ENCODE data around the gene HOXB13.

Gene HOXB13

DNA sequence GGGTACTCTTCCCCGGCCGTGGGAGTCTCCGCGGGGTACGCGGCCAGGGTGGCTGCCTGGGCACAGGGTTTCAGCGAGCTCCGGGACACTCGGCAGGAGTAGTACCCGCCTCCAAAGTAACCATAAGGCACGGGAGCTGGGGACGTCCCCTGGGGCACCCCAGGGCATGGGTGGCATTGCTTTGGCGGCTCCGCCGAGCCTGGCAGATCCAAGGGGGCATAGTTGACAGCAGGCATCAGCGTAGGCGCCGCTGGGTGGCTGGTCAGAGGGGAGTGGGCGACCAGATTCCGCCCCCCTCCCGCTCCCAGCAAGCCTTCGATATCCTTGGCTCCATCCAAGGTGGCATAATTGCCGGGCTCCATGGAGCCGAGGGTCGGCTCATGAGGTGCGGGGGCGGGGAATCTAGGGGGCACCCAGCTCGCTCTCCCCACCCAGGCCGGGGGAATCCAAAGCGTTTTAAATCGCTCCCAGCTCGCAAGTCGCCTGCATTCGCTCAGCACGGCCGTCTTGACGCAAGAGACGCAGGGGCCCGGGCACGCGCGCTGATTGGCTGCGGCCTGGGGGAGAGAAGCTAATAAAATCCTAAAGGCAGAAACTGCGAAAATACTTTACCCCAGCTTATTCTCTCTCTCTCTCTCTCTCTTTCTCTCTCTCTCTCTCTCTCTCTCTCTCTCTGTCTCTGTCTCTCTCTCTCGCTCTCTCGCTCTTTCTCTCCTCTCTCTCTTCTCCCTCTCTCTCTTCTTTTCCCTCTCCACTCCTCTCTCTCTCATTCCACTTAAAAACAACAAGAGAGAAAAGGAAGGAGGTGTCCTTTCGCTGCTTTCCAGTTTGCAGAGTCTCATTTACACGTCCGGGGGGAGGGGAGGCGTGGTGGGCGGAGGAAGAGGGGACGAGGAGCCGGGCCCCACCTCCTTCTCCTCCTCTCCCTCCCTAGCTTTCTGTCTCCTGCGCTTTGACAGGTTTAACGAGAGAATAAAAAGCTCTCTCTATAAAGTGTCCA is at the start of gene HOXB13:
Gene HOXB13, minus strand, starts transcription at position 519 of the 1,000 bp plus-strand sequence. Its CDS starts 157 bp downstream, at position 362.
- peaks cover 94% of the 10 kb centered on the region for H3K27me3 Mint-ChIP-seq
- H3K4me3 Mint-ChIP-seq = peak within 1 kb of the TSS; percentile 57
- DNase-seq (peak; percentile 53), ATAC-seq (no peak)
- peaks cover 24% of the 10 kb centered on the region for H3K4me1 Mint-ChIP-seq
- no peaks in the 10 kb centered on the region for H3K9me3 Mint-ChIP-seq
- no peaks in the 10 kb centered on the region for H3K36me3 Mint-ChIP-seq (ENCODE audit: low read depth)
- H3K27ac Mint-ChIP-seq = no peak within 1 kb of the TSS

GRCh38 chr17:48776602-48777001 is 48.1 kb upstream of the HOXB13 start:
- no peak for ATAC-seq
- H3K4me1 Mint-ChIP-seq = no peaks in the 10 kb centered on the region
- H3K27me3 Mint-ChIP-seq = peaks cover 26% of the 10 kb centered on the region
- H3K4me3 Mint-ChIP-seq = no peak overlapping the region
- no peak overlapping the region for H3K27ac Mint-ChIP-seq
- H3K36me3 Mint-ChIP-seq (ENCODE audit: low read depth) = no peaks in the 10 kb centered on the region
- no peaks in the 10 kb centered on the region for H3K9me3 Mint-ChIP-seq
- no peak for DNase-seq

GRCh38 chr17:48773245-48773644 is 44.7 kb upstream of the HOXB13 start:
- H3K9me3 Mint-ChIP-seq = no peaks in the 10 kb centered on the region
- no peaks in the 10 kb centered on the region for H3K36me3 Mint-ChIP-seq (ENCODE audit: low read depth)
- no peaks in the 10 kb centered on the region for H3K4me1 Mint-ChIP-seq
- DNase-seq (no peak), ATAC-seq (no peak)
- H3K4me3 Mint-ChIP-seq = no peak overlapping the region
- peaks cover 38% of the 10 kb centered on the region for H3K27me3 Mint-ChIP-seq
- no peak overlapping the region for H3K27ac Mint-ChIP-seq

- H3K27me3 Mint-ChIP-seq = peaks cover 42% of the 10 kb centered on the region
- H3K9me3 Mint-ChIP-seq = no peaks in the 10 kb centered on the region
- H3K4me3 Mint-ChIP-seq = no peak overlapping the region
- no peaks in the 10 kb centered on the region for H3K36me3 Mint-ChIP-seq (ENCODE audit: low read depth)
- no peak for ATAC-seq
- no peaks in the 10 kb centered on the region for H3K4me1 Mint-ChIP-seq
- H3K27ac Mint-ChIP-seq = no peak overlapping the region
- no peak for DNase-seq
Observed at GRCh38 chr17:48770954-48771353, 42.4 kb upstream of the HOXB13 start.

GRCh38 chr17:48769009-48769675 is 40.6 kb upstream of the HOXB13 start:
- no peaks in the 10 kb centered on the region for H3K36me3 Mint-ChIP-seq (ENCODE audit: low read depth)
- H3K27ac Mint-ChIP-seq = no peak overlapping the region
- peaks cover 41% of the 10 kb centered on the region for H3K27me3 Mint-ChIP-seq
- no peaks in the 10 kb centered on the region for H3K4me1 Mint-ChIP-seq
- H3K4me3 Mint-ChIP-seq = no peak overlapping the region
- DNase-seq = no peak
- ATAC-seq = no peak
- H3K9me3 Mint-ChIP-seq = no peaks in the 10 kb centered on the region

DNA sequence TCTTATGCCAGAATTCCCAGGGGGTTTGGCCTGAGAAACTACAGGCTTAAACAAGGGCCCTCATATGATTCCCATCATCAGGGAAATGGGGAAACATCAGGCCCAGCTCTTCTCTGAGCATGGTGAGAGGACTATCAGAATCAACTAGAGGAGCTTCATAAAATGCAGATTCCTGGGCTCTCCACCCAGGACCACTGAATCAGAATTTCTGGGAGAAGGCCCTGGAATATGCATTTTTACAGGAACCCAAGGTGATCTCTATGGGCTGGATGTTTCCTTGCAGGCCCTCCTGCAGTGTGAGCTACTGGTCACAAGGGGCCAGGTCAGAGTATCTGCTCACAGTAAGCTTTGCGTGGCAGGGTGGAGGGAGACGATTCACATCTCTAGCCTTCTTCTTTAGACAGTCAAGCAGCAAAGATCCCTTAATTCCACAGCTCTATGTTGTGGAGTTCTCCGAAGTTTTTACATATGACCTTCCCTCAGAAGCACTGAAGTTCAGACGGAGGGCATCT is 38.8 kb upstream of the HOXB13 start:
- H3K36me3 Mint-ChIP-seq (ENCODE audit: low read depth) = no peaks in the 10 kb centered on the region
- H3K9me3 Mint-ChIP-seq = no peaks in the 10 kb centered on the region
- no peaks in the 10 kb centered on the region for H3K4me1 Mint-ChIP-seq
- ATAC-seq = no peak
- no peak for DNase-seq
- no peak overlapping the region for H3K4me3 Mint-ChIP-seq
- no peak overlapping the region for H3K27ac Mint-ChIP-seq
- peaks cover 49% of the 10 kb centered on the region for H3K27me3 Mint-ChIP-seq

DNA sequence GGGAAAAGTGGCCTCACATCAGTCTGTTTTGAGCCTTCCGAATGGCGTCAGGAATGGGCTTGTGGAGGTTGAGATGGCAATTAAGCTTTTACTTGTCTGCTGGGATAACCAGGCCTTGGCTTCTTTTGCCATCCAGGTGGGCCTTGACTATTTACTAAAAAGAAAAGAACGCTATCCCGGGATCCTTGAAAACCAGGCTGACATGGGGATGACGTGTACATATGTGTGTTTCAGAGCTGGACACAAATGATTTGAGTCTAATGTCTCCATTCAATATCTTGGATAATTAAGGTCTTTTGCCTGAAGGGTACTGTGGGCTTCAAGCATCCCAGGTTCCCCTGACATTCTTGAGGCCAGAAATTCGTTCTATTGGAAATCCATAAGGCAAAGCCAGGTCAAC is 32.6 kb upstream of the HOXB13 start:
- H3K27ac Mint-ChIP-seq = no peak overlapping the region
- DNase-seq (no peak), ATAC-seq (no peak)
- no peaks in the 10 kb centered on the region for H3K4me1 Mint-ChIP-seq
- no peak overlapping the region for H3K4me3 Mint-ChIP-seq
- H3K27me3 Mint-ChIP-seq = peaks cover 76% of the 10 kb centered on the region
- no peaks in the 10 kb centered on the region for H3K9me3 Mint-ChIP-seq
- H3K36me3 Mint-ChIP-seq (ENCODE audit: low read depth) = no peaks in the 10 kb centered on the region

DNA sequence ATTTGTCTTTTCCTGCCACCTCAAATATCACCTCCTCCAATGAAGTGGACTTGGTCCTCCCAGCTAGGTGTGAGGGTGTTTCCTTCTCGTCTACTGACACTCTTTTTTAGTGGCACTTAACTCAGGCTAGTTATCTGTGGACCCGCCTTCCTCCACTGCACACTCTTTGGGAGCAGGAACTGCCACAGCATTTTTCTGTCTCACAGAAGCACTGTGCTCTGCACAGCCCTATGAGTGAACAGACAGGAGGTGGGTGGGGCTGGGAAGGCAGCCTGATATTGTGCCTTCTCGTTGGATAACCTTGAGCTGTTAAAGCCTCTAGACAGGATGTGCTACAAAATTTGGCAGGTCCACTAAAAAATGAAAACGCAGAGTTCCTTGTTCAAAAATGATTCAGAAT is 31.9 kb upstream of the HOXB13 start:
- Mint-ChIP-seq H3K4me3 (no peak overlapping the region), H3K27ac (no peak overlapping the region), H3K9me3 (no peaks in the 10 kb centered on the region), H3K27me3 (peaks cover 77% of the 10 kb centered on the region), H3K36me3 (ENCODE audit: low read depth) (no peaks in the 10 kb centered on the region), H3K4me1 (no peaks in the 10 kb centered on the region)
- no peak for DNase-seq
- ATAC-seq = no peak

GRCh38 chr17:48759288-48759687 is 30.7 kb upstream of the HOXB13 start:
- H3K27ac Mint-ChIP-seq = no peak overlapping the region

GRCh38 chr17:48757524-48757961 is 29.0 kb upstream of the HOXB13 start:
- DNase-seq (no peak), ATAC-seq (no peak)

More at GRCh38 chr17:48759288-48759687, 30.7 kb upstream of the HOXB13 start:
- no peaks in the 10 kb centered on the region for H3K36me3 Mint-ChIP-seq (ENCODE audit: low read depth)
- H3K4me1 Mint-ChIP-seq = peaks cover 4% of the 10 kb centered on the region
- H3K27me3 Mint-ChIP-seq = peaks cover 81% of the 10 kb centered on the region
- DNase-seq = no peak
- H3K4me3 Mint-ChIP-seq = no peak overlapping the region
- H3K9me3 Mint-ChIP-seq = no peaks in the 10 kb centered on the region
- ATAC-seq = no peak

GRCh38 chr17:48756830-48757251 is 28.3 kb upstream of the HOXB13 start:
- peaks cover 82% of the 10 kb centered on the region for H3K27me3 Mint-ChIP-seq
- H3K4me1 Mint-ChIP-seq = peaks cover 6% of the 10 kb centered on the region
- no peaks in the 10 kb centered on the region for H3K36me3 Mint-ChIP-seq (ENCODE audit: low read depth)
- no peak overlapping the region for H3K27ac Mint-ChIP-seq
- no peak overlapping the region for H3K4me3 Mint-ChIP-seq
- no peaks in the 10 kb centered on the region for H3K9me3 Mint-ChIP-seq
- no peak for ATAC-seq
- no peak for DNase-seq

More at GRCh38 chr17:48757524-48757961, 29.0 kb upstream of the HOXB13 start:
- H3K36me3 Mint-ChIP-seq (ENCODE audit: low read depth) = no peaks in the 10 kb centered on the region
- no peak overlapping the region for H3K27ac Mint-ChIP-seq
- H3K9me3 Mint-ChIP-seq = no peaks in the 10 kb centered on the region
- H3K27me3 Mint-ChIP-seq = peaks cover 82% of the 10 kb centered on the region
- H3K4me1 Mint-ChIP-seq = peaks cover 6% of the 10 kb centered on the region
- H3K4me3 Mint-ChIP-seq = no peak overlapping the region

GRCh38 chr17:48755356-48755755 is 26.8 kb upstream of the HOXB13 start:
- H3K9me3 Mint-ChIP-seq = no peaks in the 10 kb centered on the region
- H3K36me3 Mint-ChIP-seq (ENCODE audit: low read depth) = no peaks in the 10 kb centered on the region
- no peak overlapping the region for H3K27ac Mint-ChIP-seq
- H3K4me3 Mint-ChIP-seq = no peak overlapping the region
- H3K27me3 Mint-ChIP-seq = peaks cover 84% of the 10 kb centered on the region
- DNase-seq (no peak), ATAC-seq (no peak)
- peaks cover 6% of the 10 kb centered on the region for H3K4me1 Mint-ChIP-seq

DNA sequence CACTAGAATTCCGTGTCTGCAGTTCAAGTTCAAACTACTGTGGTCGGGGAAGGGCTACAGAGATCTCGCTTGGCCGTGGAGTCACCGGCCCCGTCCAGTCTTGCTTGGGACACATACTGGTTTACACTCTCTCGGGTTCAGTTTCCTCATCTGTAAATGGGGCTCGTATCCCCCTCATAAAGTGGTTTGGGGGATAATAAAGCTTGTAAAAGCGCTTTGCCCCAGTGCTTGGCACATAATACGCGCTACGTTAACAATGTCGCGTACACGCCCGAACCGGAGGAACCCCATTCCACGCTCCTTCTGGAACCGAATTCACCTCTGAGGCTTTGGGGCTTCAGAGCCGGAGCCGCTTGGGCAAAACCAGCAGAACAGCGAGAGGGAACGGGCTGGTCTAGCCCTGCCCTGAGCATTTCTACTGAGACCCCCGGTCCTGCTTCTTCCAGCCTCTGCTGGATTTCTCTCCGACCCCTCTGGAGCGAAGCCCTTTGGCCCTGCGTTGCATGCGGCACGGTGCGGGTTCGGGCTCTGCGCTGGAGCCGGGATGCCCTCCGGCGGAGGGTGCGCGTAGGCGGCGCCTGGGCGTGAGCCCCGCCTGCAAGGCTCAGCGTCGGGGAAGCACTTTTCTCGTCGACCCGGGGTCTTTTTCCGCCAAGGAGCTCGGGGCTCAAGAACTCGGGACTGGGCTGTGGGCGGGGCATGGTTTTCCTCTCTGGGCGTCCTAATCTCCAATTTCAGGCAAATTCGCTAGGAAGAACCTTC is 26.1 kb upstream of the HOXB13 start:
- no peak for ATAC-seq
- Mint-ChIP-seq H3K27me3 (peaks cover 86% of the 10 kb centered on the region), H3K9me3 (no peaks in the 10 kb centered on the region), H3K4me1 (peaks cover 6% of the 10 kb centered on the region), H3K27ac (no peak overlapping the region), H3K36me3 (ENCODE audit: low read depth) (no peaks in the 10 kb centered on the region), H3K4me3 (no peak overlapping the region)
- no peak for DNase-seq

- Mint-ChIP-seq H3K36me3 (ENCODE audit: low read depth) (no peaks in the 10 kb centered on the region), H3K27me3 (peaks cover 87% of the 10 kb centered on the region), H3K27ac (no peak overlapping the region), H3K9me3 (no peaks in the 10 kb centered on the region), H3K4me1 (peaks cover 6% of the 10 kb centered on the region), H3K4me3 (no peak overlapping the region)
- DNase-seq = no peak
- no peak for ATAC-seq
Observed at GRCh38 chr17:48753794-48754499, 25.4 kb upstream of the HOXB13 start.

Data from activated naive CD8-positive, alpha-beta T cell treated with anti-CD3 and anti-CD28 coated beads, Interleukin-2, amount 50 U/mL, for 24 hours (primary cell).